Uterus (tissue), 4 donors: ENCODE measurements around the gene HOTAIR. TPM values are rescaled to one million over a fixed set of nuclear protein-coding genes. Genes with fewer than 3 reads are reported as not detected.

ENCODE experiments used
- DNase-seq, 2 donors: peaks; one replicate each; pipeline ENCODE4 v3.0.0-alpha.2; 2019 to 2020
- H3K27ac ChIP-seq, 2 donors: fragments of 200-600 bp; sonication (generic); 1 replicate in 1 of 2; 2 replicates in 1 of 2; pipeline ENCODE4 v1.5.1; 2016 to 2018
- H3K27me3 ChIP-seq, 2 donors: fragments of 200-600 bp; sonication (generic); one replicate each; pipeline ENCODE4 v1.5.1; 2018 to 2019; ENCODE audit warnings: control low read depth in 1 of 2
- H3K36me3 ChIP-seq, 2 donors: fragments of 200-600 bp; sonication (generic); one replicate each; pipeline ENCODE4 v1.5.1; 2019; ENCODE audit warnings: control low read depth in 1 of 2
- H3K4me1 ChIP-seq, 2 donors: fragments of 200-600 bp; sonication (generic); one replicate each; pipeline ENCODE4 v1.5.1; 2018 to 2019; ENCODE audit warnings: control low read depth in 1 of 2
- H3K4me3 ChIP-seq, 2 donors: fragments of 200-600 bp; sonication (generic); 1 replicate in 1 of 2; 2 replicates in 1 of 2; pipeline ENCODE4 v1.5.1; 2018 to 2019; ENCODE audit warnings: mild to moderate bottlenecking in 1 of 2
- H3K9me3 ChIP-seq, 2 donors: fragments of 200-600 bp; sonication (generic); one replicate each; pipeline ENCODE4 v1.5.1; 2019; ENCODE audit warnings: control low read depth in 1 of 2
- POLR2A ChIP-seq, 2 donors: fragments of 450-650 bp; IDR thresholded peaks; one replicate each; pipeline ENCODE4 v1.6.1; 2016; ENCODE audit warnings: antibody characterized with exemption in 2 of 2, mild to moderate bottlenecking in 1 of 2, moderate library complexity in 1 of 2
- intact Hi-C: fragments of 100-400 bp; cut with DNase I; formaldehyde crosslinking; loops from one replicate; pipeline ENCODE4 v1.15.1; 2023; ENCODE audit warnings: low total_unique reads
- total RNA-seq, 4 donors: library from RNA; depleted of rRNA in 3 of 4; stranded (reverse); fragments of >200 nt in 3 of 4; gene quantifications; one replicate each; pipeline versions ENCODE4 v1.1.0 to v1.2.4, GENCODE V29; 2014 to 2023
- TF ChIP-seq, protein P1 (sequence below), 4 experiments: fragments of 200-600 bp in 2 of 4; fragments of 450-650 bp in 2 of 4; sonication (generic) in 2 of 4; IDR thresholded peaks; one replicate each; pipeline ENCODE4 v1.5.1; 2016 to 2019; ENCODE audit warnings: antibody characterized with exemption in 4 of 4, mild to moderate bottlenecking in 2 of 4, moderate library complexity in 1 of 4
- donor health status: DM: yes; HTN: yes; CAD: no.

Gene HOTAIR
- total RNA-seq, 4 donors from 2014 or later: 1.2 to 4.1 (median 2.1) TPM; not detected in 1

- peak overlapping the region; percentile 84 for H3K27ac ChIP-seq
- peak overlapping the region; percentile 32 to 49 for H3K4me3 ChIP-seq
- intact Hi-C loops: no loop called here
- TF ChIP-seq POLR2A (IDR thresholded peaks at IDR 0.05): no peak
- no peaks in the 10 kb centered on the region for H3K9me3 ChIP-seq
- no peaks in the 10 kb centered on the region for H3K36me3 ChIP-seq
- peaks cover 0 to 12% of the 10 kb centered on the region in 2 donors for H3K27me3 ChIP-seq
- no peak for DNase-seq
- H3K4me1 ChIP-seq: no peaks in the 10 kb centered on the region
Observed at GRCh38 chr12:54017027-54017788, 42.5 kb upstream of the HOTAIR start.

GRCh38 chr12:54016478-54016964 lies 41.8 kb upstream of the HOTAIR start:
- H3K27me3 ChIP-seq: peaks cover 0 to 19% of the 10 kb centered on the region in 2 donors
- peak overlapping the region; percentile 32 to 49 for H3K4me3 ChIP-seq
- peak in 1 of 2 donors; percentile 22 for TF ChIP-seq POLR2A (IDR thresholded peaks at IDR 0.05)
- TF ChIP-seq, protein P1, sequence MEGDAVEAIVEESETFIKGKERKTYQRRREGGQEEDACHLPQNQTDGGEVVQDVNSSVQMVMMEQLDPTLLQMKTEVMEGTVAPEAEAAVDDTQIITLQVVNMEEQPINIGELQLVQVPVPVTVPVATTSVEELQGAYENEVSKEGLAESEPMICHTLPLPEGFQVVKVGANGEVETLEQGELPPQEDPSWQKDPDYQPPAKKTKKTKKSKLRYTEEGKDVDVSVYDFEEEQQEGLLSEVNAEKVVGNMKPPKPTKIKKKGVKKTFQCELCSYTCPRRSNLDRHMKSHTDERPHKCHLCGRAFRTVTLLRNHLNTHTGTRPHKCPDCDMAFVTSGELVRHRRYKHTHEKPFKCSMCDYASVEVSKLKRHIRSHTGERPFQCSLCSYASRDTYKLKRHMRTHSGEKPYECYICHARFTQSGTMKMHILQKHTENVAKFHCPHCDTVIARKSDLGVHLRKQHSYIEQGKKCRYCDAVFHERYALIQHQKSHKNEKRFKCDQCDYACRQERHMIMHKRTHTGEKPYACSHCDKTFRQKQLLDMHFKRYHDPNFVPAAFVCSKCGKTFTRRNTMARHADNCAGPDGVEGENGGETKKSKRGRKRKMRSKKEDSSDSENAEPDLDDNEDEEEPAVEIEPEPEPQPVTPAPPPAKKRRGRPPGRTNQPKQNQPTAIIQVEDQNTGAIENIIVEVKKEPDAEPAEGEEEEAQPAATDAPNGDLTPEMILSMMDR (IDR thresholded peaks at IDR 0.05): no peak
- peak overlapping the region; percentile 84 for H3K27ac ChIP-seq
- H3K9me3 ChIP-seq: no peaks in the 10 kb centered on the region
- peak; percentile 49 to 63 for DNase-seq
- no peaks in the 10 kb centered on the region for H3K4me1 ChIP-seq
- intact Hi-C loops: no loop called here
- H3K36me3 ChIP-seq: no peaks in the 10 kb centered on the region

DNA sequence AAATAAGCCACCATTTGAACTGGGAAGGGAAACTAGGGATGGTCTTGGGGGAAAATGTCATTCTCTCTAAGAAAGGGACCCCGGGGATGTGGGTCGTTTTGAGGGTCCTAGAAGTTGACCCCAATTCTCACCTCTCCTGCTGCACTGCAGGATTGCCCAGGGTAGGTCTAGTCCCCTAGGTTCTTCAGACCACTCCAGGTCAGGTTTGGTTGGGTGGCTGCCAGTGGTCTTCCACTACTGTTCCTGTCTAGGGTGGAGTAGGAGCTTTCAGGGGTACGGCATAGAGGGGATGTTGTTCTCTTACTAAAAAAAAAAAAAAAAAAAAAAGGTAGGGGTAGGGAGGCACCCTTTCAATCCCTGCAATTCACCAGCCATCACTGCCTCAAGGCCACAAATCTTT lies 41.3 kb upstream of the HOTAIR start:
- H3K4me1 ChIP-seq: no peaks in the 10 kb centered on the region
- peaks cover 0 to 21% of the 10 kb centered on the region in 2 donors for H3K27me3 ChIP-seq
- peak overlapping the region in 1 of 2 donors; percentile 84 for H3K27ac ChIP-seq
- H3K36me3 ChIP-seq: no peaks in the 10 kb centered on the region
- intact Hi-C loops: no loop called here
- no peaks in the 10 kb centered on the region for H3K9me3 ChIP-seq
- peak overlapping the region; percentile 32 to 49 for H3K4me3 ChIP-seq
- no peak for DNase-seq
- TF ChIP-seq POLR2A (IDR thresholded peaks at IDR 0.05): no peak
- TF ChIP-seq, protein P1 (IDR thresholded peaks at IDR 0.05): no peak

DNA sequence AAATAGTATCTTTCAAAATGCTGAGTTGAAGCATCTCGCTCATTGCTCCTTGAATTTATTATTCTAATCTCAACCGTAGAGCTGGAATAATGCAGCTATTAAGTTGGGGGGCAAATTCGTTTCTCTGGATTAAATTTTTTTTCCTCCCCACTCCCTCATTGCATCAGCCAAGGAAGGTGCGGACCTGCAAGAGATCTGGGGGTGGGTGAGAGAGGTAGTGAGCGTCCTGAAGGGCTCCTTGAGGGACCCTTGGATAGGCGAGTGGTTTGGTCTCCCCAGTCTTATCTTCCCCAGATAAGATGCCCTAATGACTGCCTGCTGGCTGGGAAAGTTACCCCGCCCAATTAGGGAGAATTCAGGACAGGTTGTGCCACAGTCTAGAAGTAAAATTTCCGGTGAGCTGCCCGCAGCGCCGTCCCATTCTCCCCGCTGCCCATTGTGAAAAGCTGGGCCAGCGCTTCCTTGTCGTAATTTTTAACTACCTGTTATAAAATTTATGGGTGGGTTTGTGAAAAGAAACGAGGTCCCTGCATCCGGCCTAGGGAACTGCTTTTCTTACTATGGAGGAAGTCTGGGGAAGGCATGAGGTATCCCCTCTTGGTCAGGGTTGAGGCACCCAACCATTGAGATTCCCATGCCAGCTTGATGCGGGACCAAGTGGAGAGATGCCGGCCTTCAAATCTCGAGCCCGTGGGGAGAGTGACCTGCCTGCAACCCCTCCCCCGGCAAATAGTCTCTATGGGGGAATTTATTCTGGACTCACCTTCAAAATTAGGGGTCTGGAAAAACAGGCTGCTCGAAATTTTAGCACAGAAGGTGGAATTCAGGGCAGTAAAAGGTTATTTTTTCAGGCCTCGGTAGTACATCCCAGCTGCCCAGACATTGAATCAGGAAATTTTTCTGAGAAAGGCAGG lies 40.5 kb upstream of the HOTAIR start:
- H3K4me1 ChIP-seq: no peaks in the 10 kb centered on the region
- no peak overlapping the region for H3K27ac ChIP-seq
- no peak overlapping the region for H3K4me3 ChIP-seq

GRCh38 chr12:54014377-54015017 lies 39.7 kb upstream of the HOTAIR start:
- Histone ChIP-seq H3K27me3 (peaks cover 0 to 26% of the 10 kb centered on the region in 2 donors), H3K36me3 (no peaks in the 10 kb centered on the region), H3K4me1 (no peaks in the 10 kb centered on the region), H3K27ac (peak overlapping the region in 1 of 2 donors; percentile 5), H3K4me3 (no peak overlapping the region), H3K9me3 (no peaks in the 10 kb centered on the region)
- no peak for DNase-seq
- no peak for TF ChIP-seq POLR2A (IDR thresholded peaks at IDR 0.05)
- TF ChIP-seq, protein P1 (IDR thresholded peaks at IDR 0.05): no peak
- intact Hi-C loops: no loop called here

More for the DNA sequence above, 40.5 kb upstream of the HOTAIR start:
- Histone ChIP-seq H3K36me3 (no peaks in the 10 kb centered on the region), H3K27me3 (peaks cover 0 to 21% of the 10 kb centered on the region in 2 donors), H3K9me3 (no peaks in the 10 kb centered on the region)
- intact Hi-C loops: no loop called here
- DNase-seq: no peak
- TF ChIP-seq, protein P1 (IDR thresholded peaks at IDR 0.05): no peak
- no peak for TF ChIP-seq POLR2A (IDR thresholded peaks at IDR 0.05)
